HG03575 (cell line): Measurements from ENCODE around the gene RNF214.
"Not testable (repeated sequence)": the region's sequence is repeated elsewhere in the genome, so short reads cannot be mapped to it uniquely, and the experiment has no call there.

ENCODE experiments used
- ATAC-seq: cut with Tn5 transposase; IDR thresholded peaks from one replicate; pipeline ENCODE4 v1.9.1; 2021; ENCODE audit not compliant: unreplicated experiment, insufficient number of reproducible peaks, low FRiP score; ENCODE audit errors: extremely low read depth

The RNF214 gene

GRCh38 chr11:117232092-117232878, at the start of gene RNF214:
TSS of gene RNF214 (plus strand) at chr11:117232671. CDS start at chr11:117234273, 1,602 bp downstream.
- ATAC-seq = no peak

- not testable (repeated sequence) for ATAC-seq
These were observed 49.3 kb upstream of the RNF214 start for GRCh38 chr11:117183178-117183577.

GRCh38 chr11:117183724-117184349, 48.6 kb upstream of the RNF214 start:
- no peak for ATAC-seq

DNA sequence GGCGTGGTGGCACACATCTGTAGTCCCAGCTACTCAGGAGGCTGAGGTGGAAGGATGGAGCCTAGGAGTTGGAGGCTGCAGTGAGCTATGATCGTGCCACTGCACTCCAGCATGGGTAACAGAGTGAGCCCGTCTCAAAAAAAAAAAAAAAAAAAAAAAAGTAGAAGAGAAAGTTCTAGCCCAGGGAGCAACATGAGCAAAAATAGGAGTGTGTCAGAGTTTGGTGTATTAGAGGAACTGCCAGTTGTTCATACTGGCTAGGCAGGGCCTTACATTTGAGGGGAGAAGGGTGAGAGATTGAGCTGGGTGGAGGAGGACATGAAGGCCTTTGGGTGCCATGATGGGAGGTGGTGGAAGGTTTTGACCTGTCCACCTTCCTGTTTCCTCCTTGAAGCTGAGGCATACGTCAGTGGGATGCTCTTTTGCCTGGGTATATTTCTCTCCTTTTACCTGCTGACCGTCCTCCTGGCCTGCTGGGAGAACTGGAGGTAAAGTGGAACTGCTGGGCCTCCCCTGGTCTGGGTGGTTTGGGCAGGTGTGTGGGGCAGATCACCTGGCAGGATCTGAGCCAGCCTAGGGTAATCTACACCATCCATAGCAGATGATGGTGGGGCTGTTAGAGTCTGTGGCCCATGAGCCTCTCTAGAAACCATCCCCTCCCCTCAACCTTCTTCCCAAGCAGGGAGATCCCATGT, 46.6 kb upstream of the RNF214 start:
- no peak for ATAC-seq

DNA sequence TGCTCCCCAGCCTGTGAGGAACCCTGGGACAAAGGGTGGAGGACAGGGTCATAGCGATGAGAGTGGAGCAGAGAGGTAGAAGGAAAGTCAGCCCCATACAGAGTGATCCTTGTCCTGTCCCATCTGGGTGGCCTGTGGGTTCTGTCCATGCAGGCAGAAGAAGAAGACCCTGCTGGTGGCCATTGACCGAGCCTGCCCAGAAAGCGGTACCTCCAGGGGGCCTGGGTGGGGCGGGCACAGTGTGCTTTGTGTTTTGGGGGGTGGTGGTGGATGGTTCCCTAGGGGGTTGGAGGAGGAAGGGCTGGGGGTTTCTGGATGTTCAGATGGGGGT, 46.1 kb upstream of the RNF214 start:
- no peak for ATAC-seq

- ATAC-seq = no peak
These were observed 45.5 kb upstream of the RNF214 start for GRCh38 chr11:117187007-117187406.

DNA sequence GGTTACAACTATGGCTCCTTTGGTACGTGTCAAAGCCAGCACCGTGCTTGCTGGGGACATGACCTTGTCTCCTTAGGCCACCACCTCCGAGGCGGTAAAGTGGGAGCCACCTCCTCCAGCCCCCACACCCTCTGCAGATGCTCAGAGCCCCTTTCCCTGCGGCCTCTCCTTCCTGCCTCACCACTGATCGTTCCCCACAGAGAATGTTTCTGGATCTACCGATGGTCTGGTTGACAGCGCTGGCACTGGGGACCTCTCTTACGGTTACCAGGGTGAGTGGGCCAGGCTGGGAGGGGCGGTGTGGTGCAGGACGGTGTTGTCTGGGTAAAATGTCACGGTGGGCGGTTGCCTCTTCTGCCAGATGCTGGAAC, 45.1 kb upstream of the RNF214 start:
- no peak for ATAC-seq

GRCh38 chr11:117187799-117188481, 44.5 kb upstream of the RNF214 start:
- no peak for ATAC-seq

DNA sequence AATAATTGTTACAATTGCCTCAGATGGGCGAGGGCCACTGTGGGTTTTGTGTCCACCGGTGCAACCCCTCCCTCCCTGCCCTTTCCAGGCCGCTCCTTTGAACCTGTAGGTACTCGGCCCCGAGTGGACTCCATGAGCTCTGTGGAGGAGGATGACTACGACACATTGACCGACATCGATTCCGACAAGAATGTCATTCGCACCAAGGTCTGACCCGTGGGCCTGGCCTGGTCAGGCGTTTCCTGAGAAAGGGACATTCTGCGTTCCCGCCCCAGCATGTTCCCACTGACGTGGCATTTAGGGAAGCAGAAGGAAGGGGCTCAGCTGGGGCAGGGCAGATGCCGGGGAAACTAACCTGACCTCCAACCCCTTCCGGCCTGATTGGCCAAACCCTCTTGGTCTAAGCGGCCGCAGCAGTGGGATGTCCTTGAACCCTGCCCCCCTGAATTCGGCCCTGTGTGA, 43.8 kb upstream of the RNF214 start:
- ATAC-seq = no peak

- ATAC-seq = no peak
These were observed 43.1 kb upstream of the RNF214 start for GRCh38 chr11:117189191-117189940.

DNA sequence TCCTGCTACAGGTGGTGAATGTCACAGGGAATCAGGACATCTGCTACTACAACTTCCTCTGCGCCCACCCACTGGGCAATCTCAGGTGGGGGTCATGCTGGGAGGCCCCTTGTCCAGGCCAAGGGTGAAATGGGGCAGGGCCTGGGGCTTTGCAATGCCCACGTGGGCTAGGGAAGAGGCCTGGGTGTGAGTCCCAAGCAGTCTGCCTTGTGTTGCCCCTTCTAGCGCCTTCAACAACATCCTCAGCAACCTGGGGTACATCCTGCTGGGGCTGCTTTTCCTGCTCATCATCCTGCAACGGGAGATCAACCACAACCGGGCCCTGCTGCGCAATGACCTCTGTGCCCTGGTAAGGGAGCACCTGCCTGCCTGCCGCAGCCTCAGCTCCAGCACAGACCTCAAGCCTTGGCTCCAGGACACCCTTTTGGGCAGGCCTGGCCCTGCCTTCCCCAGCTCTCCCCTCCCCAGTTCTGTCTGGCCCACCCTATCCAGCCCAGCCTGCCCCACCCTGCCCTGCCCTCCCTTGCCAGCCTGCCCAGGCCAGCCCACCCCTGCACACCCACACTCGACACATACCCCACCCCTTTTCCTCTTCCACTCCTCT, 42.4 kb upstream of the RNF214 start:
- no peak for ATAC-seq

DNA sequence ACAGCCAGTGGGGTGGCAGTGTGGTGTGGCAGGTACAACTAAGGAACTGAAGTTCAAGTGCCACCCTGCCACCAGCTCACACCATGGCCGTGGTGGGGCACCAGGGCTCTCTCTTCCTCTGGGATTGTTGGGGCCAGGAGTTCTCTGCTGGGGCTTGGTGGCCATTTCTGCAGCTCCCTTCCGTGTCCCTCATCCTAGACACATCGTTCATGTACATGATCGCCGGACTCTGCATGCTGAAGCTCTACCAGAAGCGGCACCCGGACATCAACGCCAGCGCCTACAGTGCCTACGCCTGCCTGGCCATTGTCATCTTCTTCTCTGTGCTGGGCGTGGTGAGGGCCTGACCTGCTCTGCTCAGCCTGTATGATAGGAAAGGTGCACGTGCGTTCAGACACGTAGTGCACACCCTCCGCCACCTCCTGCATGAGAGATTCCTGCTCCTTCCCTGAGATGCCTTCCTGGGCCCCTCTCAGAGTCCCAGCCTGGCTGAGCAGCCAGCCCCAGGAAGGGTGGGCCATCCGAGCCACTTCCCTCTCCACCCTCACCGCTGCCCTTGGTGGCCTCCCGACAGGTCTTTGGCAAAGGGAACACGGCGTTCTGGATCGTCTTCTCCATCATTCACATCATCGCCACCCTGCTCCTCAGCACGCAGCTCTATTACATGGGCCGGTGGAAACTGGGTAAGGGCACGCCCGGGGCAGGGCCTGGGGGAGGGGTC, 40.6 kb upstream of the RNF214 start:
- no peak for ATAC-seq

DNA sequence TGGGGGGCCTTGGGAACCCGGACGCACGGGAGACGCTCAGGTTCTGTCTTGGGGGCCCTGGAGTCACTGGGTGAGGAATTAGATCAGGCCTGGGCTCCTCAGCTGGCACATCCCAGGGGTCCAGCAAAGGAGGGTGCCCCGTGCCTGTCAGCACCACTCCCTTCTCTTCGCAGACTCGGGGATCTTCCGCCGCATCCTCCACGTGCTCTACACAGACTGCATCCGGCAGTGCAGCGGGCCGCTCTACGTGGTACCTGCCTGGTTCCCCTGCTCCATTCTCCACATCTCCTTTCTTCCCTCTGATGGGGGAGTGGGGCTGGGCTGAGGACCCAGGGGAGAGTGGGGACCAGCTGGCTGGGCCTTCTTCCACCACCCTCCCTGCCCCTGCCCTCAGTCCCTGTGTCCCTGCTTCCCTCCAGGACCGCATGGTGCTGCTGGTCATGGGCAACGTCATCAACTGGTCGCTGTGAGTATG, 40.0 kb upstream of the RNF214 start:
- ATAC-seq = no peak

DNA sequence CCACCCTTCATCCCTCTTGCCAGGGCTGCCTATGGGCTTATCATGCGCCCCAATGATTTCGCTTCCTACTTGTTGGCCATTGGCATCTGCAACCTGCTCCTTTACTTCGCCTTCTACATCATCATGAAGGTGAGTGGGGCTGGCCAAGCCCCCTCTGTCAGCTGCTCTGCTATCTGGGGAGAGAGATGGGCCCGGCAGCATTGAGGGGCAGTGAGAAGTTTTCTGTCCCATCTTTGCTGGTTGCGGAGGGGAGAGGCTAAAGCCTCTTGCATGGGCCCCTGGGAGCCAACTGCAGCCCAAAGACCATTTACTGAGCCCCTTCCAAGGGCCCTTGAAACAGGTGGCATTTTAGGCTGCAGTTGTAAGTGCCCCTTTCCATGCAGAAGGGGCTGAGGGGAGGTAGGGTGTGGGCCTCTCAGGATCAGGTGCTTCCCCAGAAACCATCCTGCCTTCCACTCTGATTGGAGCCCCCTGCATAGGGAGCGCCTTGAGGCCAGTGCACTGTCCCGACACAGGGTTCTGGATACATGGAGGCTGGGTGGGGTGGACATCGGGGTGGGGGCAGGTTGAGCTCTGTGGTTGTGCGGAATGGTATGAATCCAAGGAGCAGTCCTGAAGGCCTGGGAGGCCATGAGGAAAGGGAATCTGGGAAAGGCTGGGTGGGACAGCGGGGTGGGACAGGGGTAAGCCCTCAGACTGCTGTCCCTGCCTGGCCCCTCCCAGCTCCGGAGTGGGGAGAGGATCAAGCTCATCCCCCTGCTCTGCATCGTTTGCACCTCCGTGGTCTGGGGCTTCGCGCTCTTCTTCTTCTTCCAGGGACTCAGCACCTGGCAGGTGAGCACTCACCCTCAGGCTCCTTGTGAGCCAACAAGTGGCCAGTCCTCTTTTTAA, 39.1 kb upstream of the RNF214 start:
- no peak for ATAC-seq

DNA sequence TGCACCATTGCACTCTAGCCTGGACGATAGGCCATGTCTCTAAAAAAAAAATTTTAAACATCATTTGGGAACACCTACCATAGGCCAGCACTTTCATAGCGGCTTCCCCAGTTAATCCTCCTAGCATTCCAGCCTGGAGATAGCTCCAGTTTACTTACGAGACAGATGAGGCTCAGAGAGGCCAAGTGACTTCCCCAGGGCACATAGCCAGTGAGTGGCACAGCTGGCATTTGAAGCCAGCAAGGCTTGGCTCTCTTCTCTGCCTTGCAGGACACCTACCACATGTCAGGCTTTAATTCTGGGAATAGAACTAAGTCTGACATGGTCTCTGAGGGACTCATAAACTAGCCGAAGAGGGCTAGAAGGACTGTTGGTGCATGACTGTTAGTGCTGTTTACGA, 38.2 kb upstream of the RNF214 start:
- no peak for ATAC-seq

GRCh38 chr11:117195258-117195657, 37.2 kb upstream of the RNF214 start:
- no peak for ATAC-seq

DNA sequence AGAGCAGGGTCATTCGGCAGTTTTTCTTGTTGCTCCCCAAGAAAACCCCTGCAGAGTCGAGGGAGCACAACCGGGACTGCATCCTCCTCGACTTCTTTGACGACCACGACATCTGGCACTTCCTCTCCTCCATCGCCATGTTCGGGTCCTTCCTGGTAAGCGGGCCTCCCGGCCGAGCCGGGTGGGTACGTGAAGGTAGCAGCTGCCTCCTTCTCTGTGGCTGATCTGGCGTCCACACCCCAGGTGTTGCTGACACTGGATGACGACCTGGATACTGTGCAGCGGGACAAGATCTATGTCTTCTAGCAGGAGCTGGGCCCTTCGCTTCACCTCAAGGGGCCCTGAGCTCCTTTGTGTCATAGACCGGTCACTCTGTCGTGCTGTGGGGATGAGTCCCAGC, 36.7 kb upstream of the RNF214 start:
- no peak for ATAC-seq
